Endothelial cell of umbilical vein (primary cell): Measurements from ENCODE around the gene IQSEC3. TPM values are rescaled to one million over a fixed set of nuclear protein-coding genes. Genes with fewer than 3 reads are reported as not detected.

Experiments
- BruUV-seq: library from RNA; stranded (reverse); fragments of 400-500 nt; replicated peaks from 2 replicates; lab custom pipeline; 2021; lab: Mats Ljungman, UMichigan
- CTCF ChIA-PET: fragments of 300-600, 350-600 bp; sonication (Branson Sonifier 250); formaldehyde crosslinking; loops from one replicate; lab custom pipeline; 2021; ENCODE audit warnings: antibody characterized with exemption, inconsistent platforms; lab: Charles Lee
- POLR2A ChIA-PET: fragments of 300-600, 350-600 bp; sonication (Branson Sonifier 250); formaldehyde crosslinking; loops from one replicate; lab custom pipeline; 2021; ENCODE audit warnings: antibody characterized with exemption, inconsistent platforms; lab: Charles Lee
- DNase-seq: peaks from one replicate; pipeline ENCODE4 v3.0.0-alpha.2; 2011; ENCODE audit warnings: low read depth, low spot score
- FAIRE-seq: peaks from 2 replicates; lab custom pipeline; 2011; peaks lifted over from hg19 to GRCh38; lab: Jason Lieb, UNC
- H2AFZ ChIP-seq: 2 replicates; pipeline ENCODE4 v1.6.0; 2012; ENCODE audit warnings: low read depth, low read length, control low read depth, inconsistent platforms
- H3K27ac ChIP-seq: 2 replicates; pipeline ENCODE4 v1.5.1; 2011; ENCODE audit warnings: low read depth, mild to moderate bottlenecking, control low read depth, low read length, moderate library complexity; ENCODE audit not compliant: insufficient read depth
- H3K27me3 ChIP-seq, 2 experiments: 2 replicates each; pipeline versions ENCODE4 v1.6.0 to v1.6.1; 2011; ENCODE audit warnings: low read length in 2 of 2, mixed read lengths in 1 of 2; ENCODE audit not compliant: control insufficient read depth in 2 of 2, insufficient read depth in 2 of 2
- H3K36me3 ChIP-seq, 2 experiments: 2 replicates in 1 of 2; 3 replicates in 1 of 2; pipeline ENCODE4 v1.5.1; 2011; ENCODE audit warnings: low read length in 2 of 2, mild to moderate bottlenecking in 1 of 2, moderate library complexity in 1 of 2; ENCODE audit not compliant: control insufficient read depth in 2 of 2, insufficient read depth in 2 of 2; ENCODE audit errors: extremely low read depth in 1 of 2
- H3K4me1 ChIP-seq: 3 replicates; pipeline ENCODE4 v1.5.1; 2011; ENCODE audit warnings: mild to moderate bottlenecking, low read length; ENCODE audit not compliant: control insufficient read depth, insufficient read depth; ENCODE audit errors: extremely low read depth
- H3K4me2 ChIP-seq: 2 replicates; pipeline ENCODE4 v1.6.1; 2011; ENCODE audit warnings: low read length, control low read depth, mixed read lengths; ENCODE audit not compliant: insufficient read depth
- H3K4me3 ChIP-seq, 3 experiments: fragments of 200-600 bp in 1 of 3; sonication (generic), shearing (Covaris generic) in 1 of 3; replicated peaks in 1 of 3; 2 replicates each; pipeline ENCODE4 v1.5.1; 2011 to 2016; ENCODE audit warnings: control low read depth in 3 of 3, low read length in 3 of 3, mild to moderate bottlenecking in 2 of 3, inconsistent platforms in 1 of 3, low read depth in 1 of 3, moderate library complexity in 1 of 3; ENCODE audit not compliant: insufficient read depth in 1 of 3
- H3K79me2 ChIP-seq: 2 replicates; pipeline ENCODE4 v1.6.0; 2012; ENCODE audit warnings: low read length, inconsistent platforms; ENCODE audit not compliant: control insufficient read depth, insufficient read depth
- H3K9ac ChIP-seq: replicated peaks from 2 replicates; pipeline ENCODE3; 2011; ENCODE audit warnings: low read length, control low read depth; ENCODE audit not compliant: insufficient read depth; ENCODE audit errors: extremely low read depth
- H3K9me1 ChIP-seq: replicated peaks from 3 replicates; pipeline ENCODE4 v1.6.0; 2011; ENCODE audit warnings: mild to moderate bottlenecking, low read length; ENCODE audit not compliant: control insufficient read depth, insufficient read depth; ENCODE audit errors: extremely low read depth
- H3K9me3 ChIP-seq: replicated peaks from 2 replicates; pipeline ENCODE4 v1.5.1; 2012; ENCODE audit warnings: low read length, inconsistent platforms; ENCODE audit not compliant: control insufficient read depth, insufficient read depth
- H4K20me1 ChIP-seq: replicated peaks from 2 replicates; pipeline ENCODE3; 2011; ENCODE audit warnings: mild to moderate bottlenecking, low read length; ENCODE audit not compliant: control insufficient read depth, insufficient read depth; ENCODE audit errors: extremely low read depth
- EZH2 ChIP-seq: IDR thresholded peaks from 2 replicates; pipeline ENCODE4 v1.6.1; 2012; ENCODE audit warnings: borderline replicate concordance, low read depth, mild to moderate bottlenecking, moderate library complexity, low read length, inconsistent platforms; ENCODE audit not compliant: severe bottlenecking
- GATA2 ChIP-seq: IDR thresholded peaks from 2 replicates; pipeline ENCODE4 v1.7.0; 2011; ENCODE audit warnings: low read depth, mild to moderate bottlenecking, moderate library complexity, mixed read lengths, low read length; ENCODE audit not compliant: insufficient read length, insufficient read depth
- MYC ChIP-seq: IDR thresholded peaks from one replicate; pipeline ENCODE4 v1.6.1; 2011; ENCODE audit warnings: mild to moderate bottlenecking, low read depth, low read length
- POLR2A ChIP-seq: IDR thresholded peaks from 2 replicates; pipeline ENCODE4 v1.6.1; 2012; ENCODE audit warnings: low read depth, mild to moderate bottlenecking, control low read depth, low read length
- POLR2AphosphoS5 ChIP-seq: IDR thresholded peaks from 2 replicates; pipeline ENCODE4 v1.6.1; 2012; ENCODE audit warnings: low read depth, mild to moderate bottlenecking, control low read depth, low read length, moderate library complexity; ENCODE audit not compliant: insufficient read depth
- dilution Hi-C: fragments of 300-500 bp; cut with MboI; formaldehyde crosslinking; loops from one replicate; pipeline ENCODE4 v1.15.0; 2019; ENCODE audit warnings: low sequenced_read_pairs; ENCODE audit not compliant: extremely low pct_ligation_motif_present
- intact Hi-C: fragments of 100-400 bp; cut with micrococcal nuclease; formaldehyde crosslinking; loops from one replicate; pipeline ENCODE4 v1.10.0; 2022
- polyA plus RNA-seq, 4 experiments: library from polyadenylated mRNA; depleted of rRNA in 3 of 4; stranded (reverse) in 3 of 4; unstranded in 1 of 4; fragments of >200 nt; gene quantifications; 2 replicates each; pipeline versions ENCODE4 v1.2.1 to v1.2.3, GENCODE V29; 2011 to 2012; ENCODE audit warnings: missing spikeins in 1 of 4
- total RNA-seq: library from RNA; stranded (reverse); gene quantifications from 2 replicates; pipeline ENCODE4 v1.2.3, GENCODE V29; 2021
- TF ChIP-seq, protein P1 (sequence below): IDR thresholded peaks from 2 replicates; pipeline ENCODE4 v1.6.1; 2011; ENCODE audit not compliant: insufficient read depth, insufficient read length

IQSEC3 gene
- total and polyA plus RNA-seq, 2 donors (not counting 3 experiments of a cell fraction or from before 2014, with no cell fraction given): not detected

DNA sequence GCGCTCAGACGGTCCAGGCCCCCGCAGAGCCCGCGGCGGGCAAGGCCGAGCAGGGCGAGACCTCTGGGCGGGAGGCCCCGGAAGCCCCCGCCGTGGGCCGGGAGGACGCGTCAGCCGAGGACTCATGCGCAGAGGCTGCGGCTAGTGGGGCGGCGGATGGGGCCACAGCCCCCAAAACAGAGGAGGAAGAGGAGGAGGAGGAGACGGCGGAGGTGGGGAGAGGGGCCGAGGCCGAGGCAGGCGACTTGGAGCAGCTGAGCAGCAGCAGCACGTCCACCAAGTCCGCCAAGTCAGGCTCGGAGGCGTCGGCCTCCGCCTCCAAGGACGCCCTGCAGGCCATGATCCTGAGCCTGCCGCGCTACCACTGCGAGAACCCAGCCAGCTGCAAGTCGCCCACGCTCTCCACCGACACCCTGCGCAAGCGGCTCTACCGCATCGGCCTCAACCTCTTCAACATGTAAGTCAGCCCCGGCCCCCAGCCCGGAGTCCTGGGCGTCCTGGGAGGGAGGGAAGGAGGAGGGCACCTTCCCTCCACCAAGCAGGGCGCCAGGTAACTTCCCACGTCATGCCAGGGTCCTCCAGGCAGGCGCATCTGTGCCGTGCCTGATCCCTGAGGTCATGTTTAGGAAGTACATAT lies 72.4 kb downstream of the IQSEC3 start:
- Histone ChIP-seq H3K27ac (no peak overlapping the region), H4K20me1 (no peaks in the 10 kb centered on the region), H3K4me1 (no peaks in the 10 kb centered on the region), H3K9ac (no peak overlapping the region), H3K36me3 (no peaks in the 10 kb centered on the region), H3K9me3 (no peaks in the 10 kb centered on the region), H3K4me2 (no peak overlapping the region), H3K27me3 (peaks cover 30 to 34% of the 10 kb centered on the region in 2 experiments), H3K9me1 (no peaks in the 10 kb centered on the region), H2AFZ (no peak overlapping the region), H3K4me3 (no peak overlapping the region), H3K79me2 (no peaks in the 10 kb centered on the region)
- intact Hi-C loops: no loop called here
- TF ChIP-seq, protein P1, sequence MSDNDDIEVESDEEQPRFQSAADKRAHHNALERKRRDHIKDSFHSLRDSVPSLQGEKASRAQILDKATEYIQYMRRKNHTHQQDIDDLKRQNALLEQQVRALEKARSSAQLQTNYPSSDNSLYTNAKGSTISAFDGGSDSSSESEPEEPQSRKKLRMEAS: no peak
- TF ChIP-seq EZH2: peak; percentile 51
- ChIA-PET CTCF (no interaction called here), POLR2A (no interaction called here)
- FAIRE-seq: no peak
- dilution Hi-C loops: no loop called here
- no peak for DNase-seq
- no TSS peak for BruUV-seq

GRCh38 chr12:139585-139984 lies 73.0 kb downstream of the IQSEC3 start:
- Histone ChIP-seq H3K4me1 (no peaks in the 10 kb centered on the region), H2AFZ (no peak overlapping the region), H4K20me1 (no peaks in the 10 kb centered on the region), H3K9me3 (no peaks in the 10 kb centered on the region), H3K79me2 (no peaks in the 10 kb centered on the region), H3K4me2 (no peak overlapping the region), H3K9ac (no peak overlapping the region), H3K27ac (no peak overlapping the region), H3K27me3 (peaks cover 30 to 34% of the 10 kb centered on the region in 2 experiments), H3K9me1 (no peaks in the 10 kb centered on the region), H3K36me3 (no peaks in the 10 kb centered on the region), H3K4me3 (no peak overlapping the region)
- POLR2A ChIA-PET: no interaction called here
- CTCF ChIA-PET: no interaction called here
- BruUV-seq: no TSS peak
- dilution Hi-C loops (no loop called here), intact Hi-C loops (no loop called here)
- no peak for FAIRE-seq
- DNase-seq: no peak
- peak; percentile 36 for TF ChIP-seq EZH2
- no peak for TF ChIP-seq POLR2A
- TF ChIP-seq POLR2AphosphoS5: no peak
- TF ChIP-seq MYC: no peak
- TF ChIP-seq GATA2: no peak
- TF ChIP-seq, protein P1: no peak
